ENCODE data around the gene PTGS1.

PTGS1 gene

DNA sequence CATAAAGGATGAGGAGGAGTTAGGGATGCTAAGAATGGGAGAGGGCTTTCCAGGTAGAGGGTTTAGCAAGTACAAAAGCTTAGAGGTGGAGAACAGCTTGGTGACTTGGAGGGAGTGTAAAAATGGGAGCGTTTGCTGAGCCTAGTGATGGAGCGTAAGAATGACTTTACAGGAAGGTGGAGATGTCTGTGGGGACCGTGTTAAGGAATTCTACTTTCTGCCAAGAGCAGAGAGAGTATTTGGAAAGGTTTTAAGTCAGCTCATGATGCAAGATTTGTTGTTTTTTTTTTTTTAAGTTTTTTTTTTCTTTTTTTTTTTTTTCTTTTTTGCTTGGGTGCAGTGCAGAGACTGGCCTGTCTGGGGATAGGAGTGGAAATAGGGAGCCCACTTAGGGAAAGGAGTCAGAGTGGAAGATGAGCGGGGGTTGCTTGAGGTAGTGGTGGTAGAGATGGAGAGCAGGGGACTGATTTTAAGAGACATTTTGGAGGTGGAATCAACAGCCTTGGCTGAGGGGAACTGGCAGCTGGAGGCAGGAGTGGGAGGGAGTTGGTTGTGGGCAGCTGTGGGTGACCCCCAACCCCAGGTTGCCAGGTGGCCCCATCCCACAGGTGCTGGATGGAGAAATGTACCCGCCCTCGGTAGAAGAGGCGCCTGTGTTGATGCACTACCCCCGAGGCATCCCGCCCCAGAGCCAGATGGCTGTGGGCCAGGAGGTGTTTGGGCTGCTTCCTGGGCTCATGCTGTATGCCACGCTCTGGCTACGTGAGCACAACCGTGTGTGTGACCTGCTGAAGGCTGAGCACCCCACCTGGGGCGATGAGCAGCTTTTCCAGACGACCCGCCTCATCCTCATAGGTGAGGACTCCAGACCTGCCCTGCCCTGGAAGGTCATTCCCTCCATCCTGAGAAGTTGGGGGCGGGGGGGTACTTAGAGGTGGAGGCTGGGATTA is 12.4 kb downstream of the PTGS1 start:
- Histone ChIP-seq H3K4me1 (ENCODE audit: control insufficient read depth, insufficient read depth, low read length) (no peaks in the 10 kb centered on the region), H3K27ac (ENCODE audit: extremely low read depth, low read depth, low read length) (no peak overlapping the region), H3K36me3 (ENCODE audit: control insufficient read depth in 2 of 2, insufficient read depth in 1 of 2, low read length in 2 of 2) (no peaks in the 10 kb centered on the region), H3K9me3 (ENCODE audit: control insufficient read depth, insufficient read depth, low read depth, low read length) (no peaks in the 10 kb centered on the region), H3K4me3 (ENCODE audit: low read depth, low read length) (no peak overlapping the region)
- ChIA-PET CTCF (interaction anchor here (0.6 to 1.4 kb wide), 6 partner anchors 27 to 970 kb away, joined by 3 to 4 read pairs (median 4); no protein-coding TSS in a partner anchor), POLR2A (interaction anchor here (0.6 kb wide), 1 partner anchor 1062 kb away, joined by 3 read pairs; no protein-coding TSS in a partner anchor)
- TF ChIP-seq EGR2 (tag by site-specific recombination; IDR thresholded peaks at IDR 0.05; ENCODE audit: low read depth), result peak; percentile 70
- TF ChIP-seq ZNF121 (tag by site-specific recombination; IDR thresholded peaks at IDR 0.05), result no peak
- peak; percentile 60 for TF ChIP-seq ZFHX2 (tag by site-specific recombination; conservative IDR thresholded peaks at IDR 0.05)

DNA sequence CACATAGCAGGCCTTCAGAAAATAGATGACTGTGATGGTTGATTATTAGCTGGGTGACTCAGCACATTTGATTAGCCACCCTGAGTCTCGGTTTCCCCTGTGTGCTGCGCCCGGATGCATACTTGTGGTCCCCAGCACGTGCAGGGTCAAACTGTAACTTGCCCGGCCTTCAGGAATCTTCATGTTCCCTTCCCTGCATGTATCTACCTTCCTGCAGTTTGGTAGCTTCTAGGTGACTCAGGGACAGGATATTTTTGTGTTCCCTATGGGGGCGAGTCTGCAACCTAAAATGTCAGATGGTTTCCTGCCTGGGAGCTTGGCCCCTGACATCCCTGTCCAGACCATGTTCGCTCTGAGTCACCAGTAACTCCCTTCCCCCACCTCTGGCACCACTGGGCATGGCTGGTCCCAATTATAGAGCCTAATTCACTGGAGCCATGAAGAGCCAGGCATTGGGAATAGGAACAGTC is 13.2 kb downstream of the PTGS1 start:
- ChIA-PET CTCF (no interaction called here), POLR2A (no interaction called here)
- Histone ChIP-seq H3K9me3 (ENCODE audit: control insufficient read depth, insufficient read depth, low read depth, low read length) (no peaks in the 10 kb centered on the region), H3K27ac (ENCODE audit: extremely low read depth, low read depth, low read length) (no peak overlapping the region), H3K4me3 (ENCODE audit: low read depth, low read length) (no peak overlapping the region), H3K36me3 (ENCODE audit: control insufficient read depth in 2 of 2, insufficient read depth in 1 of 2, low read length in 2 of 2) (no peaks in the 10 kb centered on the region), H3K4me1 (ENCODE audit: control insufficient read depth, insufficient read depth, low read length) (no peaks in the 10 kb centered on the region)
- TF ChIP-seq ZNF530 (tag by site-specific recombination; IDR thresholded peaks at IDR 0.05; ENCODE audit: low read depth), result no peak
- TF ChIP-seq ZNF239 (tag by site-specific recombination; IDR thresholded peaks at IDR 0.05), result no peak
- no peak for TF ChIP-seq ZNF629 (tag by site-specific recombination; IDR thresholded peaks at IDR 0.05)
- TF ChIP-seq, protein P1, sequence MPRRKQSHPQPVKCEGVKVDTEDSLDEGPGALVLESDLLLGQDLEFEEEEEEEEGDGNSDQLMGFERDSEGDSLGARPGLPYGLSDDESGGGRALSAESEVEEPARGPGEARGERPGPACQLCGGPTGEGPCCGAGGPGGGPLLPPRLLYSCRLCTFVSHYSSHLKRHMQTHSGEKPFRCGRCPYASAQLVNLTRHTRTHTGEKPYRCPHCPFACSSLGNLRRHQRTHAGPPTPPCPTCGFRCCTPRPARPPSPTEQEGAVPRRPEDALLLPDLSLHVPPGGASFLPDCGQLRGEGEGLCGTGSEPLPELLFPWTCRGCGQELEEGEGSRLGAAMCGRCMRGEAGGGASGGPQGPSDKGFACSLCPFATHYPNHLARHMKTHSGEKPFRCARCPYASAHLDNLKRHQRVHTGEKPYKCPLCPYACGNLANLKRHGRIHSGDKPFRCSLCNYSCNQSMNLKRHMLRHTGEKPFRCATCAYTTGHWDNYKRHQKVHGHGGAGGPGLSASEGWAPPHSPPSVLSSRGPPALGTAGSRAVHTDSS (tag by site-specific recombination; IDR thresholded peaks at IDR 0.05), result no peak
- TF ChIP-seq, protein P2, sequence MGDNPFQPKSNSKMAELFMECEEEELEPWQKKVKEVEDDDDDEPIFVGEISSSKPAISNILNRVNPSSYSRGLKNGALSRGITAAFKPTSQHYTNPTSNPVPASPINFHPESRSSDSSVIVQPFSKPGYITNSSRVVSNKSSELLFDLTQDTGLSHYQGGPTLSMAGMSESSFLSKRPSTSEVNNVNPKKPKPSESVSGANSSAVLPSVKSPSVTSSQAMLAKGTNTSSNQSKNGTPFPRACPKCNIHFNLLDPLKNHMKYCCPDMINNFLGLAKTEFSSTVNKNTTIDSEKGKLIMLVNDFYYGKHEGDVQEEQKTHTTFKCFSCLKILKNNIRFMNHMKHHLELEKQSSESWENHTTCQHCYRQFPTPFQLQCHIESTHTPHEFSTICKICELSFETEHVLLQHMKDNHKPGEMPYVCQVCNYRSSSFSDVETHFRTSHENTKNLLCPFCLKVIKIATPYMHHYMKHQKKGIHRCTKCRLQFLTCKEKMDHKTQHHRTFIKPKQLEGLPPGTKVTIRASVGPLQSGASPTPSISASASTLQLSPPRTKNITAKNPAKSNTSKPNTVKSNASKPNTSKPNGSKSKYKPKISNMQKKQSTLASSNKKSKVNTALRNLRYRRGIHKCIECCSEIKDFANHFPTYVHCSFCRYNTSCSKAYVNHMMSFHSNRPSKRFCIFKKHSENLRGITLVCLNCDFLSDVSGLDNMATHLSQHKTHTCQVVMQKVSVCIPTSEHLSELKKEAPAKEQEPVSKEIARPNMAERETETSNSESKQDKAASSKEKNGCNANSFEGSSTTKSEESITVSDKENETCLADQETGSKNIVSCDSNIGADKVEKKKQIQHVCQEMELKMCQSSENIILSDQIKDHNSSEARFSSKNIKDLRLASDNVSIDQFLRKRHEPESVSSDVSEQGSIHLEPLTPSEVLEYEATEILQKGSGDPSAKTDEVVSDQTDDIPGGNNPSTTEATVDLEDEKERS (tag by site-specific recombination; IDR thresholded peaks at IDR 0.05), result no peak
- TF ChIP-seq ZIC2 (tag by site-specific recombination; IDR thresholded peaks at IDR 0.05), result no peak
- TF ChIP-seq WT1 (tag by site-specific recombination; IDR thresholded peaks at IDR 0.05), result no peak
- TF ChIP-seq, protein P3, sequence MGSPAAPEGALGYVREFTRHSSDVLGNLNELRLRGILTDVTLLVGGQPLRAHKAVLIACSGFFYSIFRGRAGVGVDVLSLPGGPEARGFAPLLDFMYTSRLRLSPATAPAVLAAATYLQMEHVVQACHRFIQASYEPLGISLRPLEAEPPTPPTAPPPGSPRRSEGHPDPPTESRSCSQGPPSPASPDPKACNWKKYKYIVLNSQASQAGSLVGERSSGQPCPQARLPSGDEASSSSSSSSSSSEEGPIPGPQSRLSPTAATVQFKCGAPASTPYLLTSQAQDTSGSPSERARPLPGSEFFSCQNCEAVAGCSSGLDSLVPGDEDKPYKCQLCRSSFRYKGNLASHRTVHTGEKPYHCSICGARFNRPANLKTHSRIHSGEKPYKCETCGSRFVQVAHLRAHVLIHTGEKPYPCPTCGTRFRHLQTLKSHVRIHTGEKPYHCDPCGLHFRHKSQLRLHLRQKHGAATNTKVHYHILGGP (tag by site-specific recombination; IDR thresholded peaks at IDR 0.05), result no peak
- no peak for TF ChIP-seq ZNF555 (tag by site-specific recombination; conservative IDR thresholded peaks at IDR 0.05)

DNA sequence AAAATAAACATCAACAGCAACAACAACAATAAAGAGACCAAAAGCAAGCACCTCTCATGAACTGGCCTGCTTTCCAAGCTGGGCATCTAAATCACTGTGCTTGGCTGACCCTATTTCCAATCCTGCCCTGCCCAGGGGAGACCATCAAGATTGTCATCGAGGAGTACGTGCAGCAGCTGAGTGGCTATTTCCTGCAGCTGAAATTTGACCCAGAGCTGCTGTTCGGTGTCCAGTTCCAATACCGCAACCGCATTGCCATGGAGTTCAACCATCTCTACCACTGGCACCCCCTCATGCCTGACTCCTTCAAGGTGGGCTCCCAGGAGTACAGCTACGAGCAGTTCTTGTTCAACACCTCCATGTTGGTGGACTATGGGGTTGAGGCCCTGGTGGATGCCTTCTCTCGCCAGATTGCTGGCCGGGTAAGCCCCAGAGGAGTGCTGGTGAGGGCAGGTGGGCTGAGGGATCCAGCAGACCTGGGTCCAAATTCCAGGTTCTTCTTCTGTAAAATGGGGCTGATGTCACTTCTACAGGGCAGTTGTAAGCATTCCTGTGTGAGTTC is 15.6 kb downstream of the PTGS1 start:
- Histone ChIP-seq H3K4me1 (ENCODE audit: control insufficient read depth, insufficient read depth, low read length) (no peaks in the 10 kb centered on the region), H3K9me3 (ENCODE audit: control insufficient read depth, insufficient read depth, low read depth, low read length) (no peaks in the 10 kb centered on the region), H3K27ac (ENCODE audit: extremely low read depth, low read depth, low read length) (no peak overlapping the region), H3K4me3 (ENCODE audit: low read depth, low read length) (no peak overlapping the region), H3K36me3 (ENCODE audit: control insufficient read depth in 2 of 2, insufficient read depth in 1 of 2, low read length in 2 of 2) (no peaks in the 10 kb centered on the region)
- POLR2A ChIA-PET, result no interaction called here
- CTCF ChIA-PET, result interaction anchor here (1.0 kb wide), 1 partner anchor 68 kb away, joined by 4 read pairs; no protein-coding TSS in a partner anchor
- TF ChIP-seq ZNF423 (tag by site-specific recombination; IDR thresholded peaks at IDR 0.05) (no peak), ZNF707 (tag by site-specific recombination; IDR thresholded peaks at IDR 0.05) (no peak), ZNF555 (tag by site-specific recombination; conservative IDR thresholded peaks at IDR 0.05) (no peak), ZNF558 (tag by site-specific recombination; IDR thresholded peaks at IDR 0.05) (no peak), GLI2 (tag by site-specific recombination; IDR thresholded peaks at IDR 0.05; ENCODE audit: borderline replicate concordance, low read depth) (no peak), ZNF600 (tag by site-specific recombination; IDR thresholded peaks at IDR 0.05) (no peak)
- TF ChIP-seq, protein P4, sequence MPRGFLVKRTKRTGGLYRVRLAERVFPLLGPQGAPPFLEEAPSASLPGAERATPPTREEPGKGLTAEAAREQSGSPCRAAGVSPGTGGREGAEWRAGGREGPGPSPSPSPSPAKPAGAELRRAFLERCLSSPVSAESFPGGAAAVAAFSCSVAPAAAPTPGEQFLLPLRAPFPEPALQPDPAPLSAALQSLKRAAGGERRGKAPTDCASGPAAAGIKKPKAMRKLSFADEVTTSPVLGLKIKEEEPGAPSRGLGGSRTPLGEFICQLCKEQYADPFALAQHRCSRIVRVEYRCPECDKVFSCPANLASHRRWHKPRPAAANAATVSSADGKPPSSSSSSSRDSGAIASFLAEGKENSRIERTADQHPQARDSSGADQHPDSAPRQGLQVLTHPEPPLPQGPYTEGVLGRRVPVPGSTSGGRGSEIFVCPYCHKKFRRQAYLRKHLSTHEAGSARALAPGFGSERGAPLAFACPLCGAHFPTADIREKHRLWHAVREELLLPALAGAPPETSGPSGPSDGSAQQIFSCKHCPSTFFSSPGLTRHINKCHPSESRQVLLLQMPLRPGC (tag by site-specific recombination; IDR thresholded peaks at IDR 0.05), result no peak
